Mesothelial cell of epicardium (in vitro differentiated cells): ENCODE measurements around the gene TAB3. TPM values are rescaled to one million over a fixed set of nuclear protein-coding genes. Genes with fewer than 3 reads are reported as not detected.

Experiments
- DNase-seq, 2 experiments: peaks; one replicate each; pipeline ENCODE4 v3.0.0; 2021; ENCODE audit warnings: low spot score in 2 of 2; ENCODE audit not compliant: unreplicated experiment in 2 of 2
- H3K27ac Mint-ChIP-seq: 2 replicates; pipeline ENCODE4 v1.8.0; 2021; ENCODE audit warnings: mixed read lengths
- H3K27me3 Mint-ChIP-seq: 2 replicates; pipeline ENCODE4 v1.8.0; 2021; ENCODE audit warnings: low read depth, mixed read lengths
- H3K36me3 Mint-ChIP-seq: 2 replicates; pipeline ENCODE4 v1.8.0; 2021; ENCODE audit warnings: mixed read lengths
- H3K4me1 Mint-ChIP-seq: 2 replicates; pipeline ENCODE4 v1.8.0; 2021; ENCODE audit warnings: mixed read lengths
- H3K4me3 Mint-ChIP-seq: 2 replicates; pipeline ENCODE4 v1.8.0; 2021; ENCODE audit warnings: mild to moderate bottlenecking, moderate library complexity, mixed read lengths
- H3K9me3 Mint-ChIP-seq: 2 replicates; pipeline ENCODE4 v1.8.0; 2021; ENCODE audit warnings: mixed read lengths
- total RNA-seq: library from RNA; stranded (reverse); gene quantifications from 3 replicates; pipeline ENCODE4 v1.2.1, GENCODE V29; 2021
- TF ChIP-seq, protein P1 (sequence below): fragments of 200-600 bp; sonication (generic); IDR thresholded peaks from one replicate; pipeline ENCODE4 v1.5.0; 2021; ENCODE audit warnings: antibody characterized with exemption; ENCODE audit not compliant: unreplicated experiment

The TAB3 gene
- total RNA-seq, 1 donor from 2014 or later: 28.9 TPM

DNA sequence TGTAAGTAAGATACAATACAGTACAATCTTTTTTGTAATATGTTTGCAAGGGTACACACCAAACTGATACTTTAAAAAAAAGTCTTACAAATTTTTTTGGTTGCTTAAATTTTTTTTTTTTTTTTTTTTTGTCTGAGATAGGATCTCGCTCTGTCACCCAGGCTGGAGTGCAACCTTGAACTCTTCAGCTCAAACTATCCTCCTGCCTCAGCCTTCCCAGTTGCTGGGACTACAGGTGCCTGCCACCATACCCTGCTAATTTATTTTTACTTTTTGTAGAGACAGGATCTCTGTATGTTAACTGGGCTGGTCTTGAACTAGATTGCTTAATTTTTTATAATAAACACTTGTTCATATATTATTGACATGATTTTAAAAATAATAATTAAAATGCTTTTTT is 41.1 kb upstream of the TAB3 start:
- no peaks in the 10 kb centered on the region for H3K36me3 Mint-ChIP-seq
- peaks cover 28% of the 10 kb centered on the region for H3K9me3 Mint-ChIP-seq
- TF ChIP-seq, protein P1, sequence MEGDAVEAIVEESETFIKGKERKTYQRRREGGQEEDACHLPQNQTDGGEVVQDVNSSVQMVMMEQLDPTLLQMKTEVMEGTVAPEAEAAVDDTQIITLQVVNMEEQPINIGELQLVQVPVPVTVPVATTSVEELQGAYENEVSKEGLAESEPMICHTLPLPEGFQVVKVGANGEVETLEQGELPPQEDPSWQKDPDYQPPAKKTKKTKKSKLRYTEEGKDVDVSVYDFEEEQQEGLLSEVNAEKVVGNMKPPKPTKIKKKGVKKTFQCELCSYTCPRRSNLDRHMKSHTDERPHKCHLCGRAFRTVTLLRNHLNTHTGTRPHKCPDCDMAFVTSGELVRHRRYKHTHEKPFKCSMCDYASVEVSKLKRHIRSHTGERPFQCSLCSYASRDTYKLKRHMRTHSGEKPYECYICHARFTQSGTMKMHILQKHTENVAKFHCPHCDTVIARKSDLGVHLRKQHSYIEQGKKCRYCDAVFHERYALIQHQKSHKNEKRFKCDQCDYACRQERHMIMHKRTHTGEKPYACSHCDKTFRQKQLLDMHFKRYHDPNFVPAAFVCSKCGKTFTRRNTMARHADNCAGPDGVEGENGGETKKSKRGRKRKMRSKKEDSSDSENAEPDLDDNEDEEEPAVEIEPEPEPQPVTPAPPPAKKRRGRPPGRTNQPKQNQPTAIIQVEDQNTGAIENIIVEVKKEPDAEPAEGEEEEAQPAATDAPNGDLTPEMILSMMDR: no peak
- peaks cover 4% of the 10 kb centered on the region for H3K4me1 Mint-ChIP-seq
- H3K4me3 Mint-ChIP-seq: no peak overlapping the region
- H3K27ac Mint-ChIP-seq: no peak overlapping the region
- DNase-seq: no peak
- H3K27me3 Mint-ChIP-seq: no peaks in the 10 kb centered on the region

DNA sequence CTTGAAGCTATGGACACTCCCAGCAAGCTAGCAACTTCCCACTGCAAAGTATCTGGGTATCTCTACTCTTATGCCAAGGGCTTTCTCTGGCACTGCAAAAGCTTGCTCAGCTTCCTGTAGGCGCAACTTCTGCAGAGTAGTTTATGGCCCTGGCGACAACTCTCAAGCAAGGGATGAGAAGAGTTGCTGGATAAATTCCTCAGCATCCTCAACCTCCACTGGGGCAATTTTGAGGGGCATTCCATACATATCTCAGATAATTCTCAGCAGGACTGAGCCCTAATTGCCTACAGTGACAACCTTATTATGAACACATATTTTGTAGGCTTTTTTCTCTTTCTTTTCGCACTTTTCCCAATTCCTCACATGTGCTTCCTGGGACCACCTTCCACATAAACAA is 31.2 kb upstream of the TAB3 start:
- TF ChIP-seq, protein P1: no peak
- Mint-ChIP-seq H3K27ac (no peak overlapping the region), H3K9me3 (peaks cover 43% of the 10 kb centered on the region), H3K4me1 (peaks cover 4% of the 10 kb centered on the region), H3K36me3 (no peaks in the 10 kb centered on the region), H3K27me3 (no peaks in the 10 kb centered on the region), H3K4me3 (no peak overlapping the region)
- no peak for DNase-seq

DNA sequence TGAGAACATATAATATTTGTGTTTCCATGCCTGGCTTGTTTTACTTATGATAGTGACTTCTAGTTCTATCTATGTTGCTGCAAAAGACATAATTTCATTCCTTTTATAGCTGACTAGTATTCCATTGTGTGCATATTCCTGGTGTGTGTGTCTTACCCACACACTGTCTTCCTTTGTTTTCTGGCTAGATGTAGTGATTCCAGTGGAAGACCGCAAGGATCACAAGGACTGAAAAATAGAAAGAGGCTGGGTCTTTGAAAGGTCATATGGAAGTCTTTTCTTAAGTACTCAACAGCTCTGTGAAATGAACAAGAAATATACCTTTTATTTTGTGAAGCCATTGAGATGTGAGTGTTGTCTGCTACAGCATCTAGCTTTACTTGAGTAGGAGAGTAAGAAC is 29.4 kb upstream of the TAB3 start:
- Mint-ChIP-seq H3K4me3 (no peak overlapping the region), H3K4me1 (peaks cover 4% of the 10 kb centered on the region), H3K36me3 (no peaks in the 10 kb centered on the region), H3K9me3 (peaks cover 41% of the 10 kb centered on the region), H3K27ac (no peak overlapping the region), H3K27me3 (no peaks in the 10 kb centered on the region)
- TF ChIP-seq, protein P1: no peak
- DNase-seq: no peak

DNA sequence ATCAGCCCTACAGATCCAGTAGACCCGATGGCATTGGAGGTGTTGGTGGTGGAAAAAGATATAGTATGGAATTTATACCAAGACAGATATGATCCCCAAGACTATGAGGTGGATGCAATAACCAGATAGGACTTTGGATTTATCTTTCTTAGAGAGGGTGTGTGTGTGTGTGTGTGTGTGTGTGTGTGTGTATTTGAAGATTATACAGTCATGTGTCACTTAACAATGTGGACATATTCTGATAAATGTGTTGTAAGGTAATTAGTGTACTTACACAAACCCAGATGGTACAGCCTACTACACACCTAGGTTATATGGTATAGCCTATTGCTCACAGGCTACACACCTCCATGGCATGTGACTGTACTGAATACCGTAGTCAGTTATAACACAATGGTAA is 24.4 kb upstream of the TAB3 start:
- H3K4me3 Mint-ChIP-seq: no peak overlapping the region
- H3K9me3 Mint-ChIP-seq: peaks cover 30% of the 10 kb centered on the region
- TF ChIP-seq, protein P1: no peak
- no peaks in the 10 kb centered on the region for H3K36me3 Mint-ChIP-seq
- H3K4me1 Mint-ChIP-seq: peaks cover 13% of the 10 kb centered on the region
- DNase-seq: no peak
- no peak overlapping the region for H3K27ac Mint-ChIP-seq
- H3K27me3 Mint-ChIP-seq: no peaks in the 10 kb centered on the region

DNA sequence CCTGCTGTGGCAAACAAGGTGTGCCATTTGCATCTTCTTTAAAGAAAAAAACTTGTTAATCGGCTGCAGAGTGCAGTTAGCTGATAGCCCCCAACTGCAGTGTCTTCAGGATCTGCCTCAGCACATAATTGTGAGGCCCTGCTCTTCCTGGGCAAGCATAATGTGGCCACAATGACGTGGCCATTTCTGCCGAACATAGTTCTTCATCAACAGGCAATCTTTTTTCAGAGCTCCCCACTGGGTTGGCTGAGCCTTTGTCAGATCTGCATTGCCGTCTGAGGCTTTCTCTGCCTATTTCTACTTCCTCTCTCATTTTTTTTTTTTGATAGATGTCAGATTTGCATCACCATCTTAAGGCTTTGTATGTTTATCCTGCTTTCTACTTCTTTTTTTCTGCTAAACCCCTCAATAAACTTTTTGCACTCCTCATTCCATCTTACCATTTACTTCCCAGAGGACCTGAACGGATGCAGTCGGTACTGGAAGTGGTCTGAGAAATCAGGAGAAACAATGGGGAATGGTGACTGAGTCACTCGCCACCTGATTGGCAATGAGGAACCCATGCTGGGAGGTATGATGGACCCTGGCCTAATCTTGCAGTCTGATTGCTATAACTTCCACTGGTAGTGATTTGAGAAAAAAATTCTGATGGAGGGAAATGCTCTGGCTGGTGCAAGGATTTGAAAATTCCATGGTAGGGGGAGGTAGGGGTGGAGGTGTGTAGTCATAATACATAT is 21.2 kb upstream of the TAB3 start:
- H3K4me1 Mint-ChIP-seq: peaks cover 19% of the 10 kb centered on the region
- H3K36me3 Mint-ChIP-seq: no peaks in the 10 kb centered on the region
- H3K27me3 Mint-ChIP-seq: no peaks in the 10 kb centered on the region
- TF ChIP-seq, protein P1: no peak
- H3K9me3 Mint-ChIP-seq: peaks cover 38% of the 10 kb centered on the region
- no peak overlapping the region for H3K4me3 Mint-ChIP-seq
- H3K27ac Mint-ChIP-seq: peak overlapping the region; percentile 34
- no peak for DNase-seq
